GM21381 (cell line): Measurements from ENCODE around the gene PHACTR1.
"Not testable (repeated sequence)": the region's sequence is repeated elsewhere in the genome, so short reads cannot be mapped to it uniquely, and the experiment has no call there.

Experiments used
- ATAC-seq: cut with Tn5 transposase; IDR thresholded peaks from one replicate; pipeline ENCODE4 v1.9.1; 2021; ENCODE audit warnings: mild to moderate bottlenecking, moderate library complexity; ENCODE audit not compliant: unreplicated experiment

The PHACTR1 gene

GRCh38 chr6:12943549-12943948, 227.0 kb downstream of the PHACTR1 start:
- ATAC-seq: no peak

GRCh38 chr6:12944001-12944400, 227.4 kb downstream of the PHACTR1 start:
- no peak for ATAC-seq

- ATAC-seq: not testable (repeated sequence)
These were observed 228.0 kb downstream of the PHACTR1 start for GRCh38 chr6:12944528-12944927.

GRCh38 chr6:12947151-12947871, 230.7 kb downstream of the PHACTR1 start:
- ATAC-seq: no peak

- no peak for ATAC-seq
These were observed 231.4 kb downstream of the PHACTR1 start for GRCh38 chr6:12947967-12948366.

GRCh38 chr6:12950976-12951375, 234.4 kb downstream of the PHACTR1 start:
- no peak for ATAC-seq

- ATAC-seq: no peak
These were observed 234.8 kb downstream of the PHACTR1 start for GRCh38 chr6:12951415-12951814.

GRCh38 chr6:12952318-12952717, 235.8 kb downstream of the PHACTR1 start:
- no peak for ATAC-seq

- ATAC-seq: no peak
These were observed 239.4 kb downstream of the PHACTR1 start for GRCh38 chr6:12955956-12956355.

- no peak for ATAC-seq
These were observed 240.4 kb downstream of the PHACTR1 start for GRCh38 chr6:12956991-12957320.

GRCh38 chr6:12957321-12958051, 240.9 kb downstream of the PHACTR1 start:
- ATAC-seq: no peak

- no peak for ATAC-seq
These were observed 241.6 kb downstream of the PHACTR1 start for GRCh38 chr6:12958052-12958706.

GRCh38 chr6:12961761-12962160, 245.2 kb downstream of the PHACTR1 start:
- no peak for ATAC-seq

GRCh38 chr6:12962529-12962928, 246.0 kb downstream of the PHACTR1 start:
- no peak for ATAC-seq

- no peak for ATAC-seq
These were observed 246.4 kb downstream of the PHACTR1 start for GRCh38 chr6:12962987-12963386.

GRCh38 chr6:12963567-12963966, 247.0 kb downstream of the PHACTR1 start:
- no peak for ATAC-seq

GRCh38 chr6:12967686-12968085, 251.1 kb downstream of the PHACTR1 start:
- ATAC-seq: no peak

- ATAC-seq: no peak
These were observed 251.7 kb downstream of the PHACTR1 start for GRCh38 chr6:12968290-12968689.

- no peak for ATAC-seq
These were observed 252.4 kb downstream of the PHACTR1 start for GRCh38 chr6:12968839-12969558.

- ATAC-seq: no peak
These were observed 253.4 kb downstream of the PHACTR1 start for GRCh38 chr6:12969966-12970365.

GRCh38 chr6:12973386-12973785, 256.8 kb downstream of the PHACTR1 start:
- no peak for ATAC-seq
